Left cardiac atrium (tissue), 4 donors: ENCODE results near the gene TOR2A. TPM values are rescaled to one million over a fixed set of nuclear protein-coding genes. Genes with fewer than 3 reads are reported as not detected.
"Not testable (repeated sequence)": the region's sequence is repeated elsewhere in the genome, so short reads cannot be mapped to it uniquely, and the experiment has no call there.

Experiments
- ATAC-seq, 2 donors: fragments of 200-7000 bp; cut with Tn5 transposase; one replicate each; pipeline ENCODE4 v1.9.1; 2020; ENCODE audit warnings: mild to moderate bottlenecking in 2 of 2, moderate library complexity in 2 of 2
- DNase-seq: peaks from one replicate; pipeline ENCODE4 v3.0.0-alpha.2; 2020
- intact Hi-C, 2 donors: fragments of 100-400 bp; cut with DNase I; formaldehyde crosslinking; loops; one replicate each; pipeline versions ENCODE4 v1.14.1 to v1.15.1; 2022 to 2023
- long read RNA-seq: library from polyadenylated mRNA; unstranded; transcript quantifications from one replicate; pipeline ENCODE4 v2.0.0, GENCODE V29; 2021
- total RNA-seq, 2 donors: library from RNA; stranded (reverse); fragmentation: NEBNext Ultra II Directional; extraction: Animal tissue kit (Norgen Biotek cat#: 25700); gene quantifications; one replicate each; pipeline ENCODE4 v1.2.1, GENCODE V29; 2021
- donor health status: DM: no; HTN: yes; CAD: no.
- donor health status: DM: no; HTN: yes; CAD: no; lungs with severe emphysema.
- donor health status: DM: yes; HTN: yes; CAD: no.
- donor health status: Dilated cardiomyopathy.

The TOR2A gene
- total RNA-seq = 1 to 10 TPM; 5.1 TPM
- long read RNA-seq, partial matches to known transcripts = 0 of 2 reads
- long read RNA-seq, other reads (novel, unspliced or antisense) = 1 of 2 reads

GRCh38 chr9:127734747-127735529 is at the start of gene TOR2A:
TSS of gene TOR2A (minus strand) at chr9:127735294. CDS start at chr9:127735270, 24 bp downstream.
- peak; percentile 97 to 98 for ATAC-seq
- intact Hi-C loops = loop anchor here (1.0 to 5.0 kb wide), 6 partner anchors 47 to 187 kb away; partner anchors contain the start of gene ST6GALNAC4 (in 1 of the 2)
- peak; percentile 99 for DNase-seq

- ATAC-seq (no peak), DNase-seq (peak; percentile 58)
- intact Hi-C loops = loop anchor here (2.0 to 5.0 kb wide), 2 partner anchors 46 to 49 kb away; partner anchors contain the start of gene TOR2A (in 2 of the 2)
These were observed 48.3 kb upstream of the TOR2A start for GRCh38 chr9:127783111-127784008.

GRCh38 chr9:127781806-127782205 is 46.7 kb upstream of the TOR2A start:
- DNase-seq (no peak), ATAC-seq (no peak)
- intact Hi-C loops = loop anchor here in 1 of 2 donors (5.0 kb wide), 1 partner anchor 45 kb away; the partner anchor contains the start of gene TOR2A

- not testable (repeated sequence) for DNase-seq
- intact Hi-C loops = loop anchor here in 1 of 2 donors (5.0 kb wide), 1 partner anchor 44 kb away; the partner anchor contains the start of gene TOR2A
These were observed 45.8 kb upstream of the TOR2A start for GRCh38 chr9:127780909-127781308.

GRCh38 chr9:127780126-127780885 is 45.2 kb upstream of the TOR2A start:
- intact Hi-C loops = loop anchor here in 1 of 2 donors (5.0 kb wide), 1 partner anchor 43 kb away; the partner anchor contains the start of gene TOR2A
- no peak for DNase-seq
- no peak for ATAC-seq

More at GRCh38 chr9:127780909-127781308, 45.8 kb upstream of the TOR2A start:
- ATAC-seq = not testable (repeated sequence)

GRCh38 chr9:127779136-127779981 is 44.3 kb upstream of the TOR2A start:
- DNase-seq (no peak), ATAC-seq (peak; percentile 6 to 28)
- intact Hi-C loops = no loop called here

- intact Hi-C loops = no loop called here
- DNase-seq (no peak), ATAC-seq (peak; percentile 64 to 85)
These were observed 43.4 kb upstream of the TOR2A start, which contains the start of gene SH2D3C for GRCh38 chr9:127778280-127779135. TSS of gene SH2D3C (minus strand) at chr9:127778666. CDS start at chr9:127778627, 39 bp downstream.

- no peak for DNase-seq
- intact Hi-C loops = no loop called here
These were observed 42.4 kb upstream of the TOR2A start for GRCh38 chr9:127777368-127777980.

GRCh38 chr9:127776924-127777289 is 41.8 kb upstream of the TOR2A start:
- intact Hi-C loops = no loop called here
- DNase-seq (no peak), ATAC-seq (no peak)

More at GRCh38 chr9:127777368-127777980, 42.4 kb upstream of the TOR2A start:
- ATAC-seq = no peak

GRCh38 chr9:127776195-127776923 is 41.3 kb upstream of the TOR2A start:
- DNase-seq = no peak
- ATAC-seq = peak in 1 of 2 donors; percentile 4
- intact Hi-C loops = no loop called here

GRCh38 chr9:127773981-127774380 is 38.9 kb upstream of the TOR2A start:
- ATAC-seq (no peak), DNase-seq (no peak)
- intact Hi-C loops = no loop called here

GRCh38 chr9:127773272-127773671 is 38.2 kb upstream of the TOR2A start:
- DNase-seq (no peak), ATAC-seq (no peak)
- intact Hi-C loops = no loop called here

- intact Hi-C loops = no loop called here
- DNase-seq (no peak), ATAC-seq (no peak)
These were observed 37.5 kb upstream of the TOR2A start for GRCh38 chr9:127772603-127773002.

GRCh38 chr9:127771570-127772189 is 36.6 kb upstream of the TOR2A start:
- DNase-seq = no peak
- intact Hi-C loops = no loop called here
- ATAC-seq = no peak

GRCh38 chr9:127770905-127771569 is 35.9 kb upstream of the TOR2A start:
- DNase-seq (peak; percentile 99), ATAC-seq (peak; percentile 98)
- intact Hi-C loops = no loop called here
